Epidermal melanocyte (primary cell): ENCODE results near the gene UPK1B.

ENCODE experiments used
- DNase-seq: peaks from one replicate; pipeline ENCODE4 v3.0.0; 2011; ENCODE audit warnings: low spot score; ENCODE audit not compliant: insufficient read length

The UPK1B gene

DNA sequence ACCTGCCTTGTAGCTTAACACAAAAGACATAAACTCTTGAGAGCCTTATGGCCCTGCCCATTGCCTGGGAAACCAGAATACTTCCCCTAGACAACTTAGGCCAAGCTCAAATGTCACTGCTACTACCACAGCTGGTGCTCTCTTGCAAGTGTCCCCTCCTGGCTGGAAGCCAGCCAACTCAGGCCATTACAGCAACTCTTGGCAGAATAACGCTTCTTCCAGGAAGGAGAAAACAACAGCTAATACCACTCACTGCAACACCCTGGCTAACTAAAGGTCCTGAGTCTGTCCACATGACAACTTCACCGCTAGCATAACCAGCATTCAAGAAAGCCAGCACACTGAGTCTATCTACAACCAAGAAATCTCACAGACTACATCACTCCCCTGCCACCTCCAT, 72.4 kb downstream of the UPK1B start:
- DNase-seq = no peak
